K562 (cell line): ENCODE results near the gene PCNX2.

Experiments
- CBX3 ChIP-seq, 2 experiments: IDR thresholded peaks; 1 replicate in 1 of 2; 2 replicates in 1 of 2; pipeline ENCODE4 v1.6.1; 2012; ENCODE audit warnings: inconsistent platforms in 2 of 2, low read length in 2 of 2, borderline replicate concordance in 1 of 2, control low read depth in 1 of 2
- GATA2 ChIP-seq: sonication (generic); formaldehyde crosslinking; IDR thresholded peaks from 2 replicates; pipeline ENCODE4 v1.4.0; 2020; ENCODE audit warnings: mild to moderate bottlenecking, missing genetic modification reagents
- PTBP1 ChIP-seq: fragments of 200-400 bp; formaldehyde crosslinking; IDR thresholded peaks from 2 replicates; pipeline ENCODE4 v1.6.1; 2017; ENCODE audit warnings: low read depth, low read length
- TF ChIP-seq, protein P1 (sequence below), 3 experiments: IDR thresholded peaks in 2 of 3; conservative IDR thresholded peaks in 1 of 3; 2 replicates each; pipeline ENCODE4 v1.5.1; 2011 to 2012; ENCODE audit warnings: low read length in 3 of 3, mild to moderate bottlenecking in 3 of 3, control low read depth in 2 of 3, improper control_type of control experiment in 1 of 3, inconsistent platforms in 1 of 3, low read depth in 1 of 3, mixed read lengths in 1 of 3, moderate library complexity in 1 of 3; ENCODE audit not compliant: insufficient read depth in 2 of 3

DNA sequence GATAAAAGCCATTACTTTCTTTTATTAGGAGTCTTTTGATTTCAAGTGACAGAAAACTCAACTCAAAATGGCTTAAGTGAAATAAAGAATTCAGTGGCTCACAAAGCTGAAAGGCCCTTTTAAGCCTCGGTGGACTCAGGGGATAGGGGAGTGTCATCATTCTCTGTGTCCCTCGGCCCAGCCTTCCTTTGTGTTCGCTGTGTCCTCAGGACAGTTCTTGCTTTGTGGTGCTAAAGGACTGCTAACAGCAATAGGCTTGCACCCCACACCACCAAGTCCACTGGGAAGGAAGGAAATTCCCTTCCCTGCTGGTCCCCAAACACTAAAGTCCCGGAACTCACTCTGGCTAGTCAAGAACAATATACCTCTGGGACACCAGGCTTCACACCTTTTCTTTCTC is 216.0 kb downstream of the PCNX2 start:
- TF ChIP-seq, protein P1, sequence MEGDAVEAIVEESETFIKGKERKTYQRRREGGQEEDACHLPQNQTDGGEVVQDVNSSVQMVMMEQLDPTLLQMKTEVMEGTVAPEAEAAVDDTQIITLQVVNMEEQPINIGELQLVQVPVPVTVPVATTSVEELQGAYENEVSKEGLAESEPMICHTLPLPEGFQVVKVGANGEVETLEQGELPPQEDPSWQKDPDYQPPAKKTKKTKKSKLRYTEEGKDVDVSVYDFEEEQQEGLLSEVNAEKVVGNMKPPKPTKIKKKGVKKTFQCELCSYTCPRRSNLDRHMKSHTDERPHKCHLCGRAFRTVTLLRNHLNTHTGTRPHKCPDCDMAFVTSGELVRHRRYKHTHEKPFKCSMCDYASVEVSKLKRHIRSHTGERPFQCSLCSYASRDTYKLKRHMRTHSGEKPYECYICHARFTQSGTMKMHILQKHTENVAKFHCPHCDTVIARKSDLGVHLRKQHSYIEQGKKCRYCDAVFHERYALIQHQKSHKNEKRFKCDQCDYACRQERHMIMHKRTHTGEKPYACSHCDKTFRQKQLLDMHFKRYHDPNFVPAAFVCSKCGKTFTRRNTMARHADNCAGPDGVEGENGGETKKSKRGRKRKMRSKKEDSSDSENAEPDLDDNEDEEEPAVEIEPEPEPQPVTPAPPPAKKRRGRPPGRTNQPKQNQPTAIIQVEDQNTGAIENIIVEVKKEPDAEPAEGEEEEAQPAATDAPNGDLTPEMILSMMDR (IDR thresholded peaks at IDR 0.05 in 2 of 3, conservative IDR thresholded peaks at IDR 0.05 in 1 of 3; ENCODE audit: insufficient read depth in 2 of 3, low read depth in 1 of 3, low read length in 3 of 3): no peak
- no peak for TF ChIP-seq GATA2 (CRISPR knock-in tag)
- no peak for TF ChIP-seq CBX3 (IDR thresholded peaks at IDR 0.05; ENCODE audit: borderline replicate concordance in 1 of 2, low read length in 2 of 2)
- no peak for TF ChIP-seq PTBP1
